Measurements from ENCODE around the gene MUC3A. TPM values are rescaled to one million over a fixed set of nuclear protein-coding genes. Genes with fewer than 3 reads are reported as not detected.
A peak's percentile ranks its signal among the peaks of the same experiment; 100 is the strongest.

MUC3A gene
- total RNA-seq, 4 donors from 2014 or later, result 11.7 to 233 (median 64.7) TPM

- intact Hi-C loops (cut with DNase I; ENCODE audit: low total_unique reads), result no loop called here
- in situ Hi-C loops (cut with MboI; ENCODE audit: low pct_ligation_motif_present in 1 of 4, low pct_unique_long_range_greater_than_20kb in 1 of 4, low sequenced_read_pairs in 3 of 4), result no loop called here
Observed at GRCh38 chr7:100974021-100974420, 24.7 kb downstream of the MUC3A start.

GRCh38 chr7:100975371-100975821 lies 26.1 kb downstream of the MUC3A start:
- no peaks in the 10 kb centered on the region for H3K36me3 ChIP-seq
- H3K4me3 ChIP-seq, result no peak overlapping the region
- WGBS, 2 donors (ENCODE audit: low coverage in 1 of 2), result 26 to 29% methylated on average over 3 of the region's 3 CpGs
- H3K9me3 ChIP-seq, result no peaks in the 10 kb centered on the region
- H3K4me1 ChIP-seq, result peaks cover 0 to 19% (median 11%) of the 10 kb centered on the region in 4 donors
- TF ChIP-seq CTCF (IDR thresholded peaks at IDR 0.05), result no peak
- peak; percentile 60 to 90 (median 64) for TF ChIP-seq POLR2AphosphoS5 (IDR thresholded peaks at IDR 0.05)
- TF ChIP-seq EP300 (IDR thresholded peaks at IDR 0.05; ENCODE audit: low read depth), result no peak
- peak; percentile 56 for TF ChIP-seq POLR2A (IDR thresholded peaks at IDR 0.05)
- in situ Hi-C loops (cut with MboI; ENCODE audit: low pct_ligation_motif_present in 1 of 4, low pct_unique_long_range_greater_than_20kb in 1 of 4, low sequenced_read_pairs in 3 of 4), result no loop called here
- H3K27ac ChIP-seq, result peak overlapping the region; percentile 80 to 87 (median 82)
- intact Hi-C loops (cut with DNase I; ENCODE audit: low total_unique reads), result no loop called here
- peak; percentile 73 for DNase-seq
- no peaks in the 10 kb centered on the region for H3K27me3 ChIP-seq

More at GRCh38 chr7:100974021-100974420, 24.7 kb downstream of the MUC3A start:
- Histone ChIP-seq H3K36me3 (no peaks in the 10 kb centered on the region), H3K4me1 (peaks cover 0 to 24% (median 8%) of the 10 kb centered on the region in 4 donors), H3K27me3 (no peaks in the 10 kb centered on the region), H3K27ac (peak overlapping the region; percentile 80 to 87 (median 82)), H3K9me3 (no peaks in the 10 kb centered on the region), H3K4me3 (peak overlapping the region in 1 of 4 donors; percentile 42)
- 56 to 64% methylated on average over 2 of the region's 2 CpGs for WGBS, 2 donors (ENCODE audit: low coverage in 1 of 2)
- TF ChIP-seq CTCF (IDR thresholded peaks at IDR 0.05) (no peak), EP300 (IDR thresholded peaks at IDR 0.05; ENCODE audit: low read depth) (no peak), POLR2AphosphoS5 (IDR thresholded peaks at IDR 0.05) (no peak), POLR2A (IDR thresholded peaks at IDR 0.05) (no peak)
- DNase-seq, result no peak

- no peaks in the 10 kb centered on the region for H3K9me3 ChIP-seq
- DNase-seq, result no peak
- H3K27me3 ChIP-seq, result no peaks in the 10 kb centered on the region
- no peak overlapping the region for H3K4me3 ChIP-seq
- 82% methylated on average over 4 of the region's 4 CpGs; no CpG with 5 or more reads in 1 of the 2 donors for WGBS, 2 donors (ENCODE audit: low coverage in 1 of 2)
- TF ChIP-seq CTCF (IDR thresholded peaks at IDR 0.05), result no peak
- no peak for TF ChIP-seq POLR2AphosphoS5 (IDR thresholded peaks at IDR 0.05)
- no peak for TF ChIP-seq POLR2A (IDR thresholded peaks at IDR 0.05)
- TF ChIP-seq EP300 (IDR thresholded peaks at IDR 0.05; ENCODE audit: low read depth), result no peak
- H3K27ac ChIP-seq, result no peak overlapping the region
- H3K4me1 ChIP-seq, result peaks cover 5 to 37% (median 21%) of the 10 kb centered on the region in 4 donors
- intact Hi-C loops (cut with DNase I; ENCODE audit: low total_unique reads) (no loop called here), in situ Hi-C loops (cut with MboI; ENCODE audit: low pct_ligation_motif_present in 1 of 4, low pct_unique_long_range_greater_than_20kb in 1 of 4, low sequenced_read_pairs in 3 of 4) (no loop called here)
- H3K36me3 ChIP-seq, result no peaks in the 10 kb centered on the region
Observed at GRCh38 chr7:100978300-100978699, 29.0 kb downstream of the MUC3A start.

GRCh38 chr7:100983451-100984187 lies 34.3 kb downstream of the MUC3A start:
- in situ Hi-C loops (cut with MboI; ENCODE audit: low pct_ligation_motif_present in 1 of 4, low pct_unique_long_range_greater_than_20kb in 1 of 4, low sequenced_read_pairs in 3 of 4) (no loop called here), intact Hi-C loops (cut with DNase I; ENCODE audit: low total_unique reads) (no loop called here)
- H3K27me3 ChIP-seq, result no peaks in the 10 kb centered on the region
- H3K27ac ChIP-seq, result peak overlapping the region; percentile 84 to 89 (median 88)
- H3K36me3 ChIP-seq, result no peaks in the 10 kb centered on the region
- peaks cover 6 to 36% (median 22%) of the 10 kb centered on the region in 4 donors for H3K4me1 ChIP-seq
- H3K9me3 ChIP-seq, result no peaks in the 10 kb centered on the region
- no peak overlapping the region for H3K4me3 ChIP-seq
- peak; percentile 68 for DNase-seq
- peak; percentile 44 for TF ChIP-seq POLR2A (IDR thresholded peaks at IDR 0.05)
- TF ChIP-seq CTCF (IDR thresholded peaks at IDR 0.05), result no peak
- peak; percentile 51 to 78 (median 74) for TF ChIP-seq POLR2AphosphoS5 (IDR thresholded peaks at IDR 0.05)
- TF ChIP-seq EP300 (IDR thresholded peaks at IDR 0.05; ENCODE audit: low read depth), result peak; percentile 94
- 36 to 38% methylated on average over 8 of the region's 8 CpGs for WGBS, 2 donors (ENCODE audit: low coverage in 1 of 2)

Data from transverse colon (tissue), 4 donors.